ENCODE data around the gene BANF2.
A peak's percentile ranks its signal among the peaks of the same experiment; 100 is the strongest.
"Not testable (repeated sequence)": the region's sequence is repeated elsewhere in the genome, so short reads cannot be mapped to it uniquely, and the experiment has no call there.

Gene BANF2

GRCh38 chr20:17683218-17684076, 16.3 kb upstream of the BANF2 start:
- DNase-seq, result no peak

GRCh38 chr20:17684077-17684888, 15.5 kb upstream of the BANF2 start:
- DNase-seq, result no peak

- no peak for DNase-seq
These were observed 14.6 kb upstream of the BANF2 start for GRCh38 chr20:17685168-17685567.

GRCh38 chr20:17687800-17688199, 12.0 kb upstream of the BANF2 start:
- DNase-seq, result no peak

GRCh38 chr20:17688965-17689364, 10.8 kb upstream of the BANF2 start:
- DNase-seq, result no peak

- no peak for DNase-seq
These were observed 9.6 kb upstream of the BANF2 start for GRCh38 chr20:17690144-17690543.

- DNase-seq, result no peak
These were observed 8.0 kb upstream of the BANF2 start for GRCh38 chr20:17691758-17692157.

GRCh38 chr20:17693444-17694001, 6.2 kb upstream of the BANF2 start:
- peak; percentile 47 for DNase-seq

GRCh38 chr20:17694767-17695166, 5.0 kb upstream of the BANF2 start:
- DNase-seq, result no peak

- no peak for DNase-seq
These were observed 3.5 kb upstream of the BANF2 start for GRCh38 chr20:17696287-17696686.

- DNase-seq, result no peak
These were observed 2.6 kb upstream of the BANF2 start for GRCh38 chr20:17697171-17697570.

- DNase-seq, result no peak
These were observed 1.4 kb upstream of the BANF2 start for GRCh38 chr20:17698384-17698783.

GRCh38 chr20:17700637-17701036, 871 bp downstream of the BANF2 start:
- DNase-seq, result no peak

GRCh38 chr20:17701826-17702225, 2.1 kb downstream of the BANF2 start:
- no peak for DNase-seq

GRCh38 chr20:17704589-17705317, 5.0 kb downstream of the BANF2 start:
- no peak for DNase-seq

GRCh38 chr20:17705916-17706315, 6.2 kb downstream of the BANF2 start:
- no peak for DNase-seq

- no peak for DNase-seq
These were observed 6.9 kb downstream of the BANF2 start for GRCh38 chr20:17706632-17707031.

- DNase-seq, result not testable (repeated sequence)
These were observed 8.2 kb downstream of the BANF2 start for GRCh38 chr20:17707951-17708350.

GRCh38 chr20:17708675-17709360, 9.1 kb downstream of the BANF2 start:
- no peak for DNase-seq

- DNase-seq, result no peak
These were observed 9.9 kb downstream of the BANF2 start for GRCh38 chr20:17709361-17710293.
